Inferior parietal cortex (tissue), 1 donor: Measurements from ENCODE around the gene ZFP14.
A peak's percentile ranks its signal among the peaks of the same experiment; 100 is the strongest.
"Not testable (repeated sequence)": the region's sequence is repeated elsewhere in the genome, so short reads cannot be mapped to it uniquely, and the experiment has no call there.

Source experiments
- DNase-seq: peaks from one replicate; pipeline ENCODE4 v3.0.0-alpha.2; 2016; ENCODE audit errors: extremely low spot score

The ZFP14 gene

GRCh38 chr19:36331353-36332228 lies 47.4 kb downstream of the ZFP14 start:
- peak; percentile 95 for DNase-seq

- no peak for DNase-seq
These were observed 48.8 kb downstream of the ZFP14 start for GRCh38 chr19:36330216-36330615.

- DNase-seq = not testable (repeated sequence)
These were observed 49.5 kb downstream of the ZFP14 start for GRCh38 chr19:36329534-36329933.

- not testable (repeated sequence) for DNase-seq
These were observed 52.4 kb downstream of the ZFP14 start for GRCh38 chr19:36326649-36327048.

GRCh38 chr19:36315164-36315563 lies 63.8 kb downstream of the ZFP14 start:
- not testable (repeated sequence) for DNase-seq

GRCh38 chr19:36314053-36314452 lies 64.9 kb downstream of the ZFP14 start:
- not testable (repeated sequence) for DNase-seq

GRCh38 chr19:36311098-36311760 lies 67.8 kb downstream of the ZFP14 start:
- DNase-seq = not testable (repeated sequence)

- DNase-seq = not testable (repeated sequence)
These were observed 68.5 kb downstream of the ZFP14 start for GRCh38 chr19:36310416-36310990.

GRCh38 chr19:36309759-36310158 lies 69.2 kb downstream of the ZFP14 start:
- DNase-seq = not testable (repeated sequence)

- DNase-seq = not testable (repeated sequence)
These were observed 69.7 kb downstream of the ZFP14 start for GRCh38 chr19:36309309-36309708.

GRCh38 chr19:36292317-36292716 lies 86.7 kb downstream of the ZFP14 start:
- DNase-seq = not testable (repeated sequence)
